HG03354 (cell line): ENCODE data around the gene SAT2.
"Not testable (repeated sequence)": the region's sequence is repeated elsewhere in the genome, so short reads cannot be mapped to it uniquely, and the experiment has no call there.

Experiments used
- ATAC-seq: cut with Tn5 transposase; IDR thresholded peaks from one replicate; pipeline ENCODE4 v1.9.1; 2021; ENCODE audit warnings: mild to moderate bottlenecking; ENCODE audit not compliant: unreplicated experiment, poor library complexity, severe bottlenecking

SAT2 gene

GRCh38 chr17:7636163-7636562, 8.5 kb upstream of the SAT2 start:
- ATAC-seq: no peak

DNA sequence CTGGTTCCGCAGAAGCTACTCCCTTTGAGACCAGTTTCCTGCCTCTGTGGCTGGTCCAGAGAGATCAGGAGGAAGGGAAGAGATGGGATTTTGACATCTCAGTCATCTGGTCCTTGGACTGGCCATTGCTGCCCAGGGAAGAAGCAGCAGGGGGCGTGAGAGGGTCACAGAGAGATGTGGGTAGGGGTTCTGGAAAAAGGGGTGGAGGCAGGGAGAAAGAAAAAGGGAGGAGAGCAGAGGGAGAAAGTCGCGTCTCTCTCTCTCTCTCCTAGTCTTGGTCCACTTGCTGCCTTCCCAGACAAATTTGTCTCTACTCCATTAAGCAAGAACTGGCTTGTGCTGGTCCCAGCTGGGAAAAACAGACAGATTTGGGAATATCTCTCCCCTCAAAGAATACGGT, 6.8 kb upstream of the SAT2 start:
- no peak for ATAC-seq

GRCh38 chr17:7633093-7633492, 5.5 kb upstream of the SAT2 start:
- no peak for ATAC-seq

GRCh38 chr17:7632492-7632894, 4.9 kb upstream of the SAT2 start:
- ATAC-seq: no peak

DNA sequence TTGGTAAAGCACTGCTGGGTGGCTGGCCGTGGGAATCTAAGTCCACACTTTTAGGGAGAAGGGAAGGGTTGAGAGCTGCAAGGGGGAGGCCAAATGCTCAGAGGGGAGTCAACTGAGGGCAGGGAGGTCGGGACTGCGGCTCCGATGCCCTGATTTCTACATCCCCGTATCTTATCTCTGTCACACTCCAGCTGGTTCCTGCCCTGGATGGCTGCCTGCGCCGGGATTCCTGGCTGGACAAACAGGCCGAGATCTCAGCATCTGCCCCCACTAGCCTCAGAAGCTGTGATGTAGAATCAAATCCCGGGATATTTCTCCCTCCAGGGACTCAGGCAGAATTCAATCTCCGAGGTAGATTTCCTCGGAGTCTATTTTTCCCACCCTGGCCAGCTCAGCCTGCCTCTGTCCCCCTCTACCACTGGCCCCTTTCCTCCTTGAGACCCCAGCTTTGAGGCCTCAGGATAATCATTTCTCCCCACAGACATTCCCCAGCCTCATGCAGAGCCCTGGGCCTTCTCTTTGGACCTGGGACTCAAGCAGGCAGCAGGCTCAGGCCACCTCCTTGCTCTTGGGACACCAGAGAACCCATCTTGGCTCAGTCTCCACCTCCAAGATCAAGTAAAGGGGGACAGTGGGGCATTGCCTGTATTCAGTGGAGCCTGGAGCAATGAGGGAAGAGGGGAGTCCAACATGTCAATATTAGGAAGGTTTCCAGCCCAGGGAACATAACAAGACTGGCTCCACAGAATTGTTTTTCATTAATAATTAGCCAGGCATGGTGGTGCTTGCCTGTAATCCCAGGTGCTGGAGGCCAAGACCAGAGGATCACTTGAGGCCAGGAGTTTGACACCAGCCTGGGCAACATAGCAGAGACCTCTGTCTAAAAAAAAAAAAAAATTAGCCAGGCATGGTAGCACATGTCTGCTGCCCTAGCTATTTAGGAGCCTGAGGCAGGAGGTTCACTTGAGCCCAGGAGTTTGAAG, 4.1 kb upstream of the SAT2 start:
- no peak for ATAC-seq

DNA sequence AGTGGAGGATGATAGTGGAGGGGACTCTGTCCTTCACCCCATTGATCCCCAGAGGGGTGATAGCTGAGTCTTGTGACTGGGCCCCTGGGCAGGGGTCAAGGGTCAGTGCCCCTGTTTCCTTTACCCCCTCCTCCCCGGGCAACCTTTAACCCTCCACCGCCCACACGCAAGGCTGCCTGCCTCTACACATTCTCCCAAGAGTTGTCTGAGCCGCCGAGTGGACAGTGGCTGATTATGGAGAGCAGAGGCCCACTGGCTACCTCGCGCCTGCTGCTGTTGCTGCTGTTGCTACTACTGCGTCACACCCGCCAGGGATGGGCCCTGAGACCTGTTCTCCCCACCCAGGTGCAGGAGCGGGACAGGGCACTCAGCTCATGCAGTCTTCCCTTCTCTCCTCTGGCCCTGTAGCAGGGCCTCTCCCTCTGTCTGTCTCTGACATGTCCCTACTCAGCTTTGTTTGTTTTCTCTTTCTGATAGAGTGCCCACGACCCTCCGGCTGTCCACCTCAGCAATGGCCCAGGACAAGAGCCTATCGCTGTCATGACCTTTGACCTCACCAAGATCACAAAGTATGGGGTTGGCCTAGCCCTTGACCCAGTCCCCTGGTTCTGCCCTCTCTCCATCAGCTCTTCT, 2.4 kb upstream of the SAT2 start, which contains the start of gene SHBG:
Gene SHBG, plus strand, starts transcription at position 197 of the 633 bp plus-strand sequence. Its CDS starts 38 bp downstream, at position 235.
- ATAC-seq: no peak

GRCh38 chr17:7626956-7627249, 718 bp downstream of the SAT2 start:
- no peak for ATAC-seq

DNA sequence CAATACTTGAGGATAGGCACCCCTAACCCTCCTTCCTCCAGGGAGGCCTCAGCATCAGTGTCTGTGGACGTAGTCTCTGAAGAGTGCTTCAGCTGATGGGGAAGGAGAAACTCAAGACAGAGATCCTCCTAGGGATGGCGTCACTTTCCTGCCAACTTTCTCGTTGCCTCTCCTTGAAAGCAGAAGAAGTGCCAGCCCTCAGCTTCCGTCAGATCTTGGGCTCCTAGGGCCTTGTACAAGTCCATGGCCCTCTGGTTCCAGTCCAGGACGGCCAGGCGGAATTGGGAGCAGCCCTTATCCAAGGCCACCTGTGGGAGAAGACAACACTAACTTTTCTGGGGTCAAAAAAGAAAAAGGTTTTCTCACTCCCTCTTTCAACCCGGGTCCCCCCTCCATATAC, 1.3 kb downstream of the SAT2 start:
- ATAC-seq: no peak

- ATAC-seq: not testable (repeated sequence)
Measured at GRCh38 chr17:7625749-7626148, 1.9 kb downstream of the SAT2 start.

DNA sequence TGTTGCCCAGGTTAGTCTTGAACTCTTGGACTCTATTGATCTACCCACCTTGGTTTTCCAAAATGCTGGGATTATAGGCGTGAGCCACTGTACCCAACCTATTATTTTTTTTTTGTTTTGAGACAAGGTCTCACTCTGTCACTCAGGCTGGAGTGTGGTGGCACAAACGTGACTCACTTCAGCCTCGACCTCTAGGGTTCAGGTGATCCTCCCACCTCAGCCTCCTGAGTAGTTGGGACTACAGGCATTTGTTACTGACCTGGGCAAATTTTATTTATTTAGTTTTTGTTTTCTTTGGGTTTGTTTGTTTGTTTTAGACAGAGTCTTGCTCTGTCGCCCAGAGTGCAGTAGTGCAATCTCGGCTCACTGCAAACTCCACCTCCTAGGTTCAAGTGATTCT, 4.0 kb downstream of the SAT2 start:
- ATAC-seq: no peak

DNA sequence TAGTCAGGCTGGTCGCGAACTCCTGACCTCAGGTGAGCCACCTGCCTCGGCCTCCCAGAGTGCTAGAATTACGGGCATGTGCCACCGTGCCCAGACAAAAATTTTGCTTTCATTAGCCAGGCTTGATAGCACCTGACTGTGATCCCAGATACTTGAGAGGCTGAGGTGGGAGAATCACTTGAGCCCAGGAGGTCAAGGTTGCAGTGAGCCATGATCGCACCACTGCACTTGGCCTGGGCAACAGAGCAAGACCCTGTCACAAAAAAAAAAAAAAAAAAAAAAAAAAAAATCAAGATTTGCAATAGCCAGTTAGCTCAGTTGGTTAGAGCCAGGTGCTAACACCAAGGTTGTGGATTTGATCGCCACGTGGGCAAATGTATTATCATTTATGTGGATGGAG, 6.8 kb downstream of the SAT2 start:
- no peak for ATAC-seq

DNA sequence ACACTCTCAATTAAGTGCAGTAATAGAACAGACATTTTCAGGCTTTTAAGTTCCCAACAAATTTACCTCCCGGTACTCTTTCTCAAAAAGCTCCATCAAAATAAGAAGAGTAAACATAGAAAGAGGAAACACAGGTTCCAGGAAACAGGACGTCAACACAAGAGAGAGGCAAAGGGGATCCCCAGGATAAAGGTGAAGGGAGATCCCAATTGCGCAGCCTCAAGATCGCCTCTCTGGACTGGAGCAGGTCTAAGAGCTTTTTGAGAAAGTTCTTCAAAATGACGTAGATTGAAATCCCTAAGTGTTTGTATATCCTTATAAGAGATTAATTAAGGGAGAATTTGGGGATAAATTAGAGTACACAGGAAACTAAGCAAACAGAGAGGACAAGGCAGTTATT, 9.0 kb downstream of the SAT2 start:
- ATAC-seq: no peak

- no peak for ATAC-seq
Measured at GRCh38 chr17:7615265-7615747, 12.3 kb downstream of the SAT2 start.

DNA sequence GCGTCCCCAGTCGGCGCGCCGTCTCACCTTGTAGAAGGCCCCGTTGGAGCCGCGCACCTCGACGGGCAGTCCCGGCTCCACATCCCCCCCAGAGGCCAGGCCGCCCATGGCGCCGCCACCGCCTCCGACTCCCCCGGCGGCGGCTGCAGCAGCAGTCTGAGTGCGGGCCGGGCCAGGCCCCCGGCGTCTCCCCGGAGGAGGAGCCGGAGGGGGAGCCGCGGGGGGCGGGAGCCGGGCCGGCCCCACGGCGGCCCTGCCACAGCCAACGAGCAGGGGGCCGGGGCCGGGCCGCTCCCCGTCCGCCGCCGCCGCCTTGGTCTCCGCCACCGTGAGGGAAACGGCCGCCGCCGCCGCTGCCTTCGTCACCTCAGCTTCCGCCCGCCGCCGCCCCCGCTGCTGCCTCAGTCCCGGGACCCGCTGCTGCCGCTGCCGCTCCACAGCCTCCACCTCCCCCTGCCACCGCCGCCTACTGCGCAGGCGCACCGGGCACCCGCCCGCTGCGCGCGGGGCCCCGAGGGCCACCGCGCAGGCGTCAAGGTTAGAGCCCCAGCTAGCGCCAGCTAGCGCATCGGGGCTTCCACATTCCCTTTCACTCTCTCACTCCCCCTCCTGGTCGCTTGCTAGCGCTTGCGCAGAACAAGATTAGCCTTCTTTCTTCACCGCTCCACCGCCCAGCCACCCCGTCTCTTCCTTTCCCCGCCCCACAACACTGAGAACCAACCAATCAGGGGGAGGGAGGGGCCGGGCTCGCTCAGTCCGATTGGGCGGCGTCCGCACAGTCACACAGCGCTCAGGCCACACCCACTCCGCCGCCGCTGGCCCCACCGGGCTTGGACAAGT, 13.0 kb downstream of the SAT2 start, which contains the start of gene FXR2:
Gene FXR2, minus strand, starts transcription at position 473 of the 840 bp plus-strand sequence. Its CDS starts 365 bp downstream, at position 108.
- ATAC-seq: peak; percentile 89

DNA sequence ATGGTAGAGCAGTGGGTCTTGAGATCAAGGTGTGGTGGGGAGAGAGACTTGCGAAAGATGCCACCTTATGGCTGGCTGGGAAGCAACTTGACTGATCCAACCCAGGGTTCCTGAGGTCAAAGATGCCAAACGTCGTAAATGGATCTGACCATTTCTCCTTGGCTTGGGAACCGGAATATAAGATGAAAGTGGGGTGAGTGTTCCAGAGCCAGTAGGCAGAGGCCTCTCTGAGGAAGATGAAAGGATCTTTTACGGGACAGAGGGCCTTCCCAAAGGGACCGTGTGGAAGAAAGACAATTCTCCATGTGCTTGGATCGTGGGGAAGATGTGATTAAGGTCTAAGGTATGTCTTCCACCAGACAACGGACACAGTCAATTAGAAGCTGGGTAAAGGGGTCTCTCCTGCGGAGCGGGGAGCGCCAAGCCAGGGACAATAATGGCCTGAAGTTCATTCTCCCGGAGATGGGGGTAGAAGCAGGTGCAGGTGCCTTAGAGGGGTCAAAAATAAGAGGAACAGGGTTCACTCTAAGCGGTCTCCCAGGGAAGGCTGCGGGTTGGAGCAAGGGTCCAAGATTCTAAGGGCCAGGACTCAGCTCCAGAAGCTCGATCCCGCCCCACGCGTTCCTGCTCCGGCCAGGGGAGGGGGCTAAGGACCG, 13.7 kb downstream of the SAT2 start:
- ATAC-seq: no peak

DNA sequence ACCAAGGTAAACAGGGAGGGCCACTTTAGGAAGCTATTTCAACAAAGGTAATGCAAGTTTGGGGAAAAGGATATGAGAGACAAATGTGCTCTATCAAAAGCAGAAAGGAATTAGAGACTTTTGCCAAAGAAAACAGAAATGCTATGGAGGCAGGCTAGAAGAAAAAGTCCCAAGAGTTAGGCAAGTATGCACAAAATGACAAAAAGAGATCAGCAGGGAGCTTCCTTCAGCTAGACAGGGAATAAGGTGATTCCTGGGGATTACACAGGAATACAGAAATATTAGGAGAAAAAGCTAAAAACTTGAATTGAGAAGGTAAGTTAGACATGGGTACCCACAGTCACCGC, 15.4 kb downstream of the SAT2 start:
- no peak for ATAC-seq

DNA sequence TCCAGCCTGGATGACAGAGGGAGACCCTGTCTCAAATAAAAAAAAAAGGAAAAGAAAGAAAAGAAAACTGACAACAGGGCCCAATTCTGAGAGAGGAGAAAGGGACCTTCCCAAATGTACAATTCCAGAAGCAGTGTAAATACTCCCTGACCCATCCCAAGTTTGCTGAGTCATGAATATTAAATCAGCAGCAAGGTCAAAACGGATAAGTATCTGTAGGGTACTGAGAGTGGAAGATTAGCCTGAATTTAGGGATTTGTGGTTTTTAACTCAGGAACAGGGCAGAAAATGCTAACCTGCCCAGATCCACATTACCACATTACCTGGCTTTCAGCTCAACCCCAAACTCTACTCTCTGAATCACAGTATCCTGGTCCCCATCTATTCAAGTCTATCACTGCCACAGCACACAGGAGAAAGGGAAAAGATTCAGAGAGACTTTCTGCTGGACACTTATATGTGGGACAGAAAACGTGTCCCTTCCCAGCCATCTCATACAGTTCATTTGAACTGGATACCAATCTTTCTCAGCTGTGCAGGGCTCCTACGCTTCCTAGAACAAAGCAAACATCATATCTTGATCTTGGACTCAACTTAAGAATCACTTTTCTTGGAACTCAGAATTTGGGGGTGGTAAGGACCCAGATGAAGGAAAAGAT, 15.9 kb downstream of the SAT2 start:
- no peak for ATAC-seq

DNA sequence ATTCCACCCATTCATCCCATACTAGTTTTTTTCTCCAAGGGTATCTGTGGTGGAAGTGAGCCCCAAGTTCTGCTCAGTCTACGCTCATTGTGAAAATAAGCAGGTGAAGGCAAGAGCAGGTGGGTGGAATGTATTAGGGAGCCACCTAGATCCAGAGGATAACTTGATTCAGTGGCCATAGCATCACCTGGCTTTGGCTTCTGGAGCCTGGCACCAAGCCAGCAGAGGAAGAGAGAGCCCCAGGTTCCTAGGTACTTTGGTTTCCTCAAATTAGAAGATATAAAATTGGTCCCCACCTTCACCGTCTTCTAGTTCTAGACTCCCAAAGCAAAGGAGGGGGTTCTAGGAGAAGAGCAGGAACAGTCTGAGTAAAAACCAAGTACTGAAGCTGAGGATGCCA, 17.0 kb downstream of the SAT2 start:
- ATAC-seq: no peak

- no peak for ATAC-seq
Measured at GRCh38 chr17:7606280-7606679, 21.3 kb downstream of the SAT2 start.
